Kidney epithelial cell (primary cell): ENCODE results near the gene PSG6. TPM values are rescaled to one million over a fixed set of nuclear protein-coding genes. Genes with fewer than 3 reads are reported as not detected.
"Not testable (repeated sequence)": the region's sequence is repeated elsewhere in the genome, so short reads cannot be mapped to it uniquely, and the experiment has no call there.

ENCODE experiments used
- DNase-seq: peaks from one replicate; pipeline ENCODE4 v3.0.0-alpha.2; 2010; ENCODE audit warnings: low read depth
- H3K27me3 ChIP-seq: 2 replicates; pipeline ENCODE4 v1.6.0; 2011; ENCODE audit warnings: low read length; ENCODE audit not compliant: control insufficient read depth, insufficient read depth
- H3K36me3 ChIP-seq: 2 replicates; pipeline ENCODE4 v1.5.1; 2011; ENCODE audit warnings: low read length; ENCODE audit not compliant: control insufficient read depth, insufficient read depth
- H3K4me3 ChIP-seq: 2 replicates; pipeline ENCODE4 v1.5.1; 2011; ENCODE audit warnings: low read depth, mild to moderate bottlenecking, control low read depth, low read length
- total RNA-seq: library from RNA; depleted of rRNA; stranded (reverse); fragments of >200 nt; gene quantifications from 2 replicates; pipeline ENCODE4 v1.2.3, GENCODE V29; 2015
- TF ChIP-seq, protein P1 (sequence below): IDR thresholded peaks from 2 replicates; pipeline ENCODE4 v1.5.1; 2011; ENCODE audit warnings: mild to moderate bottlenecking, moderate library complexity, low read length, control low read depth, inconsistent platforms; ENCODE audit not compliant: insufficient read depth, poor library complexity, severe bottlenecking

The PSG6 gene
- total RNA-seq, 1 donor from 2014 or later: not detected

DNA sequence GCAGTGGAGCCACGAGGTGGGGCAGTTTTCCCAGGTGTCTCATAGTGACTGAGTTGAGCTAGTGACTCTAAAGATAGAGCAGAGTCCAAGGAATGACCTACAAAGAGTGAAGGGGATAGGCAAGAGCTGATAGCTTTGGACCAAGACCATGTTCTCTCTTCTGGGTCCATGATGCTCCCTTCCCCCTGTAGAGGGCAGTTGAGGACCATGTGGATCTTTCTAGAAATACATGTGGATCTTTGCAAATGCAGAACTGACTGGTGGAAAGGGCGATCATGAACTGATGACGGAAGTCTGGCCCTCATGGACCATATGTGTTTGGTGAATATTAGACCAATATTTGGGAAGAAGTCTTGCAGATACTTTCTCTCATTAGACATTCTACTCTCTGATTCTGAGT is 45.1 kb downstream of the PSG6 start:
- DNase-seq: no peak

GRCh38 chr19:42857544-42857867 is 60.2 kb downstream of the PSG6 start:
- H3K4me3 ChIP-seq: no peak overlapping the region
- TF ChIP-seq, protein P1, sequence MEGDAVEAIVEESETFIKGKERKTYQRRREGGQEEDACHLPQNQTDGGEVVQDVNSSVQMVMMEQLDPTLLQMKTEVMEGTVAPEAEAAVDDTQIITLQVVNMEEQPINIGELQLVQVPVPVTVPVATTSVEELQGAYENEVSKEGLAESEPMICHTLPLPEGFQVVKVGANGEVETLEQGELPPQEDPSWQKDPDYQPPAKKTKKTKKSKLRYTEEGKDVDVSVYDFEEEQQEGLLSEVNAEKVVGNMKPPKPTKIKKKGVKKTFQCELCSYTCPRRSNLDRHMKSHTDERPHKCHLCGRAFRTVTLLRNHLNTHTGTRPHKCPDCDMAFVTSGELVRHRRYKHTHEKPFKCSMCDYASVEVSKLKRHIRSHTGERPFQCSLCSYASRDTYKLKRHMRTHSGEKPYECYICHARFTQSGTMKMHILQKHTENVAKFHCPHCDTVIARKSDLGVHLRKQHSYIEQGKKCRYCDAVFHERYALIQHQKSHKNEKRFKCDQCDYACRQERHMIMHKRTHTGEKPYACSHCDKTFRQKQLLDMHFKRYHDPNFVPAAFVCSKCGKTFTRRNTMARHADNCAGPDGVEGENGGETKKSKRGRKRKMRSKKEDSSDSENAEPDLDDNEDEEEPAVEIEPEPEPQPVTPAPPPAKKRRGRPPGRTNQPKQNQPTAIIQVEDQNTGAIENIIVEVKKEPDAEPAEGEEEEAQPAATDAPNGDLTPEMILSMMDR: no peak
- no peaks in the 10 kb centered on the region for H3K27me3 ChIP-seq
- DNase-seq: no peak
- no peaks in the 10 kb centered on the region for H3K36me3 ChIP-seq

More for the DNA sequence above, 45.1 kb downstream of the PSG6 start:
- H3K27me3 ChIP-seq: no peaks in the 10 kb centered on the region
- TF ChIP-seq, protein P1: no peak
- no peak overlapping the region for H3K4me3 ChIP-seq
- H3K36me3 ChIP-seq: no peaks in the 10 kb centered on the region

DNA sequence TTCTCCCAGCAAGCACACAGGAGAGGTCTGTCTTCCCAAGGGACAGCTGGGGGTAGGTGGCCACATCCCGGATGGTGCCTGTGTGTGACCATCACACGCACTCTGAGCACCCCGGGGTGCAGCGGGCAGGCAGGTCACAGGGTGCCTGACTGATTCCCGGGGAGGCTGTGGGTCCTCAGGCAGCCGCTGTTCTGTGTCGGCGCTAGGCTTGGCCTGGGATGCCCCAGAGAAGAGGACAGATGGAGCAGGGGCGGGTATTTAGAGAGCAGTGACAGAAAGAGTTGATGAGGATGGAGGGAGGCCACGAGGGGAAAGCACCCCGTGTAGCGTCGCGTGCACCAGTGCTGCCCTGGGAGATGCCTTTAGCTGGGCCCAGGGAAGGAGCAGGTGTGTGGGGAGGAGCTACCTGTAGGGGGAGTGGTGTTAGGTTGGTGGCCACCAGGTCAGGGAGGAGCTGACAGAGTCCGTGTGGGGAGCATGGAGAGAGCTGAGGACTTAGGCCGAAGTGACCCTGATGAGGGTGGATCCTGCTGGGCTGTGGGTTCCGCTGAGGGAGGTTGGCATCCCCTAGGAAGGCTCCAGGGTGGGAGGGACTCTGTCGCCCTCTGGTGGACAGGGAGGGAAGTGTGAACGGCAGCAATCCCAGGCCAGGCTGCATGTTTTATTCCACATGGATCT is 60.7 kb downstream of the PSG6 start:
- H3K36me3 ChIP-seq, DNase-seq, H3K4me3 ChIP-seq, H3K27me3 ChIP-seq: not testable (repeated sequence)
- TF ChIP-seq, protein P1: peak; percentile 43

DNA sequence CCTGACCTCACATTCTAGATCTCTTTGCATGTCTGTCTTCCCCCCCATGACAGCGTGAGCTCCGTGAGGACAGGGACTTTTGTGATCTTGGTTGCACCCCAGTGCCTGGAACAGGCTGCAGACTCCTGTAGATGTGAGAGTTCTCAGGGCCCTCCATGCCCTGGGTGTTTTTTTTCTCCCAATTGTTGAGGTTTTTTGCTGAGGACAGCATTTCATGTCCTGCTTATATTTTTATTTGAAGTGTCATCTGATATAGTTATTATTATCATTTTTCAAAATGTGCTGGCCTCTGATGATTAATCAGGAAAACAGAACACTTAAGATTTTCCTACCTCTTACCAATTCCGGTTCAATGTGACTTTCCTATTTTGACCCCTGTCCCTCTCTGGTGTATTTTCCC is 62.9 kb downstream of the PSG6 start:
- H3K27me3 ChIP-seq, H3K36me3 ChIP-seq, H3K4me3 ChIP-seq, DNase-seq: not testable (repeated sequence)

- not testable (repeated sequence) for H3K27me3 ChIP-seq, DNase-seq, H3K4me3 ChIP-seq, H3K36me3 ChIP-seq
Observed at GRCh38 chr19:42853231-42853630, 64.5 kb downstream of the PSG6 start.

GRCh38 chr19:42852821-42853220 is 64.9 kb downstream of the PSG6 start:
- H3K4me3 ChIP-seq, H3K36me3 ChIP-seq, H3K27me3 ChIP-seq, DNase-seq: not testable (repeated sequence)

Other genes starting within 250 kb of the PSG6 start
- not detected in 2 replicates for gene PSG3, start 177.4 kb downstream of the PSG6 start, total RNA-seq
- gene PSG8, start 152.2 kb downstream of the PSG6 start, total RNA-seq: not detected in 2 replicates
- gene PSG1, start 38.2 kb downstream of the PSG6 start, total RNA-seq: not detected in 2 replicates
- not detected in 2 replicates for gene PSG7, start 19.3 kb upstream of the PSG6 start, total RNA-seq
- not detected in 2 replicates for gene PSG11, start 108.6 kb upstream of the PSG6 start, total RNA-seq
- gene PSG2, start 164.8 kb upstream of the PSG6 start, total RNA-seq: not detected in 2 replicates